ENCODE data around the gene TNFRSF14. TPM values are rescaled to one million over a fixed set of nuclear protein-coding genes. Genes with fewer than 3 reads are reported as not detected.

The TNFRSF14 gene
- total and polyA plus RNA-seq, 2 of the 13 experiments (the other 11 are each of a cell fraction or from before 2014, with no cell fraction given), result 11.9 to 49.9 TPM

DNA sequence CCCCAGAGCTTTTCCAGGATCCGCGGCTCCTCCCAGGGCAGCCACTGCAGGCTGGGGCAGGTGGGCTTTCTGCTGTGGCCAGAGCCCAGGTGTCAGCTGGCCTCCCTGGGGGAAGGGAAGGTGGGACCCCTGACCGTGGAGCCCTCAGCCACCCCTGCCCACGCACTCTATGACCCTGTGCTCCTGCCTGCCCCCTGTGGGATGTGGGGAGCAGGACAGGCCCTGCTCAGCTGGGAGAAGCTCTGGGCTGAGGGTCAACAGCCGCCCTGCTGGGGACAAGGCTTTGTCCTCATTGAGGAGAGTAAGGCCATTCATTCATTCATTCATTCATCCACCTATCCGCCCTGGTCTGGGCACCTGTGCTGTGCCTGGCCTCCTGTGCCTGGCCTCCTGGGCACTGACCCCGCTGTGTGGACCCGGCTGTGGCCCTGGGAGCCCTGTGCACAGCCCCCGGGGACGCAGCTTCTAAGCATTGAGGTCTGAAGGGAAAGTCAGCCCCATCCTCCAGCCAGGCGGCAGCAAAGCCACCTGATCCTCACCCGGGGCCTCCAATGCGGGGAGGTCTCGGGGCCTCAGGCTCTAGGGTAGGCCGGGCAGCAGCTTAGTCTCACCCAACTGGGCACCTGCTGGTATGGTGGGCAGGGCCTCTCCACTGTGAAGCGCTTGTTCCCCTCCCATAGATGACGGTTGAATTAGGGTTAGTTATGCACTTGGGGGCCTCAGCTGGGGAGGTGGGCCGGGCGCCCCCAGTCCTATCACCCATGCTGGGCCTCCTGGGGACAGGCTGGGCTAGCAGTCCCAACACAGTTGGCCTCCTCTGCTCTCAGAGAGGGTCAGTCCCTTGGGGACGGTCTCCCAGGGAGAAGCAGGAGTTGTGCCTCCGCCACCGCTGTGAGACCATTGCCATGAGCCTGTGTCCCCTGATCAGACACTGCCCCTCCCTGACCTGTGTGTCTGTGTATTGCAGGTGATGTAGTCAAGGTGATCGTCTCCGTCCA is 6.0 kb downstream of the TNFRSF14 start (continued):
- no peak for TF ChIP-seq GTF3A (CRISPR knock-in tag; conservative IDR thresholded peaks at IDR 0.05)
- no peak for TF ChIP-seq RARA (CRISPR knock-in tag; IDR thresholded peaks at IDR 0.05)
- no peak for TF ChIP-seq AHDC1 (CRISPR knock-in tag; IDR thresholded peaks at IDR 0.05; ENCODE audit: borderline replicate concordance)
- TF ChIP-seq, protein P1, sequence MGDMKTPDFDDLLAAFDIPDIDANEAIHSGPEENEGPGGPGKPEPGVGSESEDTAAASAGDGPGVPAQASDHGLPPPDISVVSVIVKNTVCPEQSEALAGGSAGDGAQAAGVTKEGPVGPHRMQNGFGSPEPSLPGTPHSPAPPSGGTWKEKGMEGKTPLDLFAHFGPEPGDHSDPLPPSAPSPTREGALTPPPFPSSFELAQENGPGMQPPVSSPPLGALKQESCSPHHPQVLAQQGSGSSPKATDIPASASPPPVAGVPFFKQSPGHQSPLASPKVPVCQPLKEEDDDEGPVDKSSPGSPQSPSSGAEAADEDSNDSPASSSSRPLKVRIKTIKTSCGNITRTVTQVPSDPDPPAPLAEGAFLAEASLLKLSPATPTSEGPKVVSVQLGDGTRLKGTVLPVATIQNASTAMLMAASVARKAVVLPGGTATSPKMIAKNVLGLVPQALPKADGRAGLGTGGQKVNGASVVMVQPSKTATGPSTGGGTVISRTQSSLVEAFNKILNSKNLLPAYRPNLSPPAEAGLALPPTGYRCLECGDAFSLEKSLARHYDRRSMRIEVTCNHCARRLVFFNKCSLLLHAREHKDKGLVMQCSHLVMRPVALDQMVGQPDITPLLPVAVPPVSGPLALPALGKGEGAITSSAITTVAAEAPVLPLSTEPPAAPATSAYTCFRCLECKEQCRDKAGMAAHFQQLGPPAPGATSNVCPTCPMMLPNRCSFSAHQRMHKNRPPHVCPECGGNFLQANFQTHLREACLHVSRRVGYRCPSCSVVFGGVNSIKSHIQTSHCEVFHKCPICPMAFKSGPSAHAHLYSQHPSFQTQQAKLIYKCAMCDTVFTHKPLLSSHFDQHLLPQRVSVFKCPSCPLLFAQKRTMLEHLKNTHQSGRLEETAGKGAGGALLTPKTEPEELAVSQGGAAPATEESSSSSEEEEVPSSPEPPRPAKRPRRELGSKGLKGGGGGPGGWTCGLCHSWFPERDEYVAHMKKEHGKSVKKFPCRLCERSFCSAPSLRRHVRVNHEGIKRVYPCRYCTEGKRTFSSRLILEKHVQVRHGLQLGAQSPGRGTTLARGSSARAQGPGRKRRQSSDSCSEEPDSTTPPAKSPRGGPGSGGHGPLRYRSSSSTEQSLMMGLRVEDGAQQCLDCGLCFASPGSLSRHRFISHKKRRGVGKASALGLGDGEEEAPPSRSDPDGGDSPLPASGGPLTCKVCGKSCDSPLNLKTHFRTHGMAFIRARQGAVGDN (CRISPR knock-in tag; IDR thresholded peaks at IDR 0.05), result peak; percentile 27; the same call in 1 of the 2 replicates
- no peak for TF ChIP-seq MTA3 (CRISPR knock-in tag; IDR thresholded peaks at IDR 0.05)
- TF ChIP-seq SRF (IDR thresholded peaks at IDR 0.05; ENCODE audit: low read depth, low read length), result no peak

Measured in HepG2 (cell line).